Prostate gland (tissue), 2 donors: Measurements from ENCODE around the gene SRA1.

Experiments
- POLR2A ChIP-seq: fragments of 450-650 bp; IDR thresholded peaks from one replicate; pipeline ENCODE4 v1.6.1; 2016; ENCODE audit warnings: antibody characterized with exemption, mild to moderate bottlenecking
- TF ChIP-seq, protein P1 (sequence below), 4 experiments: fragments of 200-600 bp in 2 of 4; fragments of 450-650 bp in 2 of 4; sonication (generic) in 2 of 4; IDR thresholded peaks; 1 replicate in 3 of 4; 2 replicates in 1 of 4; pipeline ENCODE4 v1.5.1; 2016 to 2019; ENCODE audit warnings: antibody characterized with exemption in 4 of 4, mild to moderate bottlenecking in 2 of 4, moderate library complexity in 2 of 4

DNA sequence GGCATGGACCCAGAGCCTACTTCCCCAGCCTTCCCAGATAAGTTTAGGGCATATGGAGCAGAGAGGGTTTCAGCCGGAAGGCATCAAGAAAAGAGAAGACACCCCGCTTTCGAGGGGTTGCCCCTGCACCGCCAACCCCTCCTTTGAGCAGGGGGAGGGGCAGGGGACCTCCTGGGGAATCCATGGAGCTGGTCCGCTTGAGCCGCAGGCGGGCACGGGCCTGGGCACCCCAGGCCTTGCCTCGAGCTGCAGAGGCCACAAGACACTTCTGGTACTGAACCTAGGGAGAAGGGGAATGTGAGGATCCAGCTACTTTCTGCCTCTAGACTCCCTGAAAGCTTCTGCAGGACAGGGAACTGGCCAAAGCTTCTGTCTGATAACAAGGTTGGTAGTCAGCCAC, 1.3 kb upstream of the SRA1 start:
- no peak for TF ChIP-seq POLR2A
- TF ChIP-seq, protein P1, sequence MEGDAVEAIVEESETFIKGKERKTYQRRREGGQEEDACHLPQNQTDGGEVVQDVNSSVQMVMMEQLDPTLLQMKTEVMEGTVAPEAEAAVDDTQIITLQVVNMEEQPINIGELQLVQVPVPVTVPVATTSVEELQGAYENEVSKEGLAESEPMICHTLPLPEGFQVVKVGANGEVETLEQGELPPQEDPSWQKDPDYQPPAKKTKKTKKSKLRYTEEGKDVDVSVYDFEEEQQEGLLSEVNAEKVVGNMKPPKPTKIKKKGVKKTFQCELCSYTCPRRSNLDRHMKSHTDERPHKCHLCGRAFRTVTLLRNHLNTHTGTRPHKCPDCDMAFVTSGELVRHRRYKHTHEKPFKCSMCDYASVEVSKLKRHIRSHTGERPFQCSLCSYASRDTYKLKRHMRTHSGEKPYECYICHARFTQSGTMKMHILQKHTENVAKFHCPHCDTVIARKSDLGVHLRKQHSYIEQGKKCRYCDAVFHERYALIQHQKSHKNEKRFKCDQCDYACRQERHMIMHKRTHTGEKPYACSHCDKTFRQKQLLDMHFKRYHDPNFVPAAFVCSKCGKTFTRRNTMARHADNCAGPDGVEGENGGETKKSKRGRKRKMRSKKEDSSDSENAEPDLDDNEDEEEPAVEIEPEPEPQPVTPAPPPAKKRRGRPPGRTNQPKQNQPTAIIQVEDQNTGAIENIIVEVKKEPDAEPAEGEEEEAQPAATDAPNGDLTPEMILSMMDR (IDR thresholded peaks at IDR 0.05) = no peak
